SH-SY5Y (cell line): ENCODE results near the gene ACOT8.

Source experiments
- GATA2 ChIP-seq: IDR thresholded peaks from 2 replicates; pipeline ENCODE4 v1.6.1; 2011; ENCODE audit warnings: mild to moderate bottlenecking, low read depth, low read length
- GATA3 ChIP-seq: IDR thresholded peaks from 2 replicates; pipeline ENCODE4 v1.6.1; 2011; ENCODE audit warnings: low read depth, mild to moderate bottlenecking, low read length, moderate library complexity

DNA sequence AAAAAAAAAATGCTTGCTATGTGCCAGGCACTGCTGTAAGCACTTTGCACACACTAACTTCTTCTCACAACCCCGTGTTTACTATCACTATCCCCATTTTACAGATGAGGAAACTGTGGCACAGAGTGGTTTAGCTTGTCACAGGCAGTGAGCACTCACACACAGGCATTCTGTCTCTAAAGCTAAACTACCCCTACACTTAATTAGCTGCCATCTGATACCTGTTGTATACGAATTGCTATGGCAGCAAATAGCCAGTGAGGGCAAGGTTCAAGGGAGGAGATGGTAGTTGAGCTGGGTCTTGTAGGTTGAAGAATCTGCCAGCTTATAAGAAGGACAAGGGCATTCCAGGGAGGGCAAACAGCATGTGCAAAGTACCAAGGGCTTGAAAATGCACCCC, 35.2 kb downstream of the ACOT8 start:
- TF ChIP-seq GATA3 (no peak), GATA2 (no peak)
